PC-9 (cell line): ENCODE results near the gene R3HCC1L.

Experiments used
- CTCF ChIP-seq: fragments of 200-600 bp; sonication (generic); conservative IDR thresholded peaks from 2 replicates; pipeline ENCODE4 v1.6.1; 2017; ENCODE audit warnings: mixed run types, antibody characterized with exemption, mild to moderate bottlenecking, moderate library complexity
- EZH2 ChIP-seq: fragments of 200-600 bp; sonication (generic); IDR thresholded peaks from 2 replicates; pipeline ENCODE4 v1.8.0; 2017; ENCODE audit warnings: antibody characterized with exemption, low read depth

DNA sequence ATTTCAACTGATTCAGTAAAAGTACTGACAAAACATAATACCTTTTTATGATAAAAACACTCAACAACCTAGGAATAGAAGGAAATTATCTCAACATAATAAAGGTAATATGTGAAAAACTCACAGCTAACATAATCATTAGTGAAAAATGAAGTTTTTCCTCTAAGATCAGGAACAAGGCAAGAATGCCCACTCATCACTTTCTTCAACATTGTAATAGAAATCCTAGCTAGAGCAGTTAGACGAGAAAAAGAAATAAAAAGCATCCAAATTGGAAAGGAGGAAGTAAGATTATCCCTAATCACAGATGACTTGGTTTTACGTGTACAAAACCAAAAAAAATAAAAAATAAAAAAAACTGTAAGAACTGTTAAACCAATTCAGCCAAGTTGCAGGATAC, 58.6 kb downstream of the R3HCC1L start:
- TF ChIP-seq CTCF, result no peak
- TF ChIP-seq EZH2, result no peak
